HG03103 (cell line): ENCODE measurements around the gene FUS.
"Not testable (repeated sequence)": the region's sequence is repeated elsewhere in the genome, so short reads cannot be mapped to it uniquely, and the experiment has no call there.

Source experiments
- ATAC-seq: cut with Tn5 transposase; IDR thresholded peaks from one replicate; pipeline ENCODE4 v1.9.1; 2021; ENCODE audit warnings: low read depth; ENCODE audit not compliant: unreplicated experiment

Gene FUS

GRCh38 chr16:31184888-31185287 lies 4.9 kb downstream of the FUS start:
- ATAC-seq: no peak

GRCh38 chr16:31185339-31185738 lies 5.4 kb downstream of the FUS start:
- no peak for ATAC-seq

GRCh38 chr16:31186176-31186575 lies 6.2 kb downstream of the FUS start:
- no peak for ATAC-seq

DNA sequence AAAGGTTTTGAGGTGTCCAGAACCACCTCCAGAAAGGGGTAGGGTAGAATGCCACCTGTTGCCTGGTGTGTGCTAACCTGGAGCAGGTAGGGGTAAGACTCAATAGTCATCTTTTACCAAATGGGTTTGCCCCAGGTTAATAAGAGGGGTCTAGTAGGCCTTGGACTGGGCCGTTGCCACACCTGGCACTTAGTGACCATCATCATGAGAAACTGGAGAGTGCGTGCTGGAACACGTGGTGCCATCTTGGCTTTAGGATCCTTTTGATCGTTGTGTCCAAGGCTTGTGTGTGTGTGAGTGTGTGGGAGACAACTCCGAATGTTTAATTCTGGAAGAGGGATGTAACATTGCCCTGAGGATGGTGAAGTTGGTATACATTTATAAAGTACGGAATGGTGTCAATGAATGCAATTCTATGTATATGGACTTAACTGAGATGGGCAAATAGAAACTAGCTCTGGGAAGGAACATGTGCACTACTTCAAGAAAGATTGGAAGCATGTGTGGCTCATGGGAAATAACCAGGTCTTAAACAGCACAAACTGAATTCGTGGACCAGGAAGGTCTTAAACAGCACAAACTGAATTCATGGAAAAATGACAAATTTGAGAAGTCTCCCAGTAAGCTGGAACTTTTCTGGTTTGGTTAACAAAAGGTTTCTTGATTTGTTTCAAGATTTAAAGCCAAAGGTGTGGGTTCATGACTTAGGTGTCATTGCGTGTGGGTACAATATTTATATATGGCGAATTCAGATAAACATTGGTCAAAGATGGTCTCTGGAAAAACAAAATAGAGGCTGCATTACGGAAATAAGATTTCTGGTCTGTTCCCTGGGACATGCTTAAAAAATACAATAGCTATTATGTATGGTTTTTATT lies 7.2 kb downstream of the FUS start:
- ATAC-seq: no peak

GRCh38 chr16:31187808-31188189 lies 7.9 kb downstream of the FUS start:
- ATAC-seq: no peak

DNA sequence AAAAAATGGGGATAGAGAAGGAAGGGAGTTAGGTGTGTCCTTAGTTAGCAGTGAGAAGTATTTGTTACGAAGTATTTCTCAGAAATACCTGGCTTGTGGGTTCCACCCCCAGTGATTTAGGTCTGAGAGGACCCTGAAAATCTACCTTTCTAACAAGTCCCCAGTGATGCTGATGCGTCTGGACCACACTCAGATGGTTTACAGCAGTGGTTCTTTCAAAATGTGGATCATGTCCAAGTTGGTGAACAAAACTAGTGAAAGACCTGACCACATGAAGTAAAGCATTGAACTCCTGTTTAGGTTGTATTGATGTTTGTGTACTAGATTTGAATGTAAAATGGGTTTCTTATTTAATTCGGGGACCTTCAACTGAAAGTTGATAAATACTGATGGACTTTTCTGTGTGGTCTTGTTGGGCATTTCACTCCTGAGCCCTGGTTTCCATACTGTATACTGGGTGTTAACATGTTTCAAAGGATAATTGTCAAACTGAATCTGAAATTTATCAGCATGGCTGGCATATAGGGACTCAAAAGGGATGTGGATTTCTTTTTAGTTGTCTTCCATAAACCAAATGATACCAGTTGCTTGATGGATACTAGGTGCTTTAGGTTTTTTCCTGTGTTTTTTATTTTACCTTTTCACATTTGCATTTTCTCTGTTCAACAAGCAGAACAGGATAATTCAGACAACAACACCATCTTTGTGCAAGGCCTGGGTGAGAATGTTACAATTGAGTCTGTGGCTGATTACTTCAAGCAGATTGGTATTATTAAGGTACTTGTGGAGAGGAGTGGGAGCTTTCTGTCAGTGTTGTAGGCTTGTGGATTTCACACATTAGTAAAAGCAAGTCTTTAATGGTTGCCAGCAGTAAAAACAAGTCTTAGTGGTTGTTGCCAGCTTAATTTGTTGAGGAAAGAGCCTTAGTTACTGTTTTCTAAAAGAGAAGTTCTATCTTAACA lies 8.8 kb downstream of the FUS start:
- no peak for ATAC-seq

DNA sequence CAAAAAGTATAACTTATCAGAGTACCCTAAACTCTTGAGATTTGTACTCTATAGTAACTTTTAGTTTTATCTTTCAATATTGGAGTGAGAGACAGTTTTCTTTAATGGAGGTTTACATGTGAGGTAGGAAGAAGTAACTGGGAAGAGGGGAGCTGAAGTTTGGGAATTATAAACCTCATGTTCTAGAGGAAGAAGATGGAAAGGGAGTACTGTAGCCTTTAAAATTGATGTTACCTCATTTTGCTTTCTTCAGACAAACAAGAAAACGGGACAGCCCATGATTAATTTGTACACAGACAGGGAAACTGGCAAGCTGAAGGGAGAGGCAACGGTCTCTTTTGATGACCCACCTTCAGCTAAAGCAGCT lies 9.5 kb downstream of the FUS start:
- no peak for ATAC-seq

DNA sequence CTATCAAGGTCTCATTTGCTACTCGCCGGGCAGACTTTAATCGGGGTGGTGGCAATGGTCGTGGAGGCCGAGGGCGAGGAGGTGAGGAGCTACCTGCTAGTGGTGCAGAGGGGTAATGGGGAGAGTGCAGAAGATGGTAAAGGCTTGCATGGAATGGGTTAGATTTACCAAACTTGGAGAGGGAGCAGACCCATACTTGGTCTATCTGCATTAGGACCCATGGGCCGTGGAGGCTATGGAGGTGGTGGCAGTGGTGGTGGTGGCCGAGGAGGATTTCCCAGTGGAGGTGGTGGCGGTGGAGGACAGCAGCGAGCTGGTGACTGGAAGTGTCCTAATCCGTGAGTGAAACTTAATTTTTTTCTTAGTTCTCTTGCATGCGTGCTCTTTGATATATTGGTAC lies 10.1 kb downstream of the FUS start:
- no peak for ATAC-seq

- no peak for ATAC-seq
These were observed 11.0 kb downstream of the FUS start for GRCh38 chr16:31190818-31191444.

DNA sequence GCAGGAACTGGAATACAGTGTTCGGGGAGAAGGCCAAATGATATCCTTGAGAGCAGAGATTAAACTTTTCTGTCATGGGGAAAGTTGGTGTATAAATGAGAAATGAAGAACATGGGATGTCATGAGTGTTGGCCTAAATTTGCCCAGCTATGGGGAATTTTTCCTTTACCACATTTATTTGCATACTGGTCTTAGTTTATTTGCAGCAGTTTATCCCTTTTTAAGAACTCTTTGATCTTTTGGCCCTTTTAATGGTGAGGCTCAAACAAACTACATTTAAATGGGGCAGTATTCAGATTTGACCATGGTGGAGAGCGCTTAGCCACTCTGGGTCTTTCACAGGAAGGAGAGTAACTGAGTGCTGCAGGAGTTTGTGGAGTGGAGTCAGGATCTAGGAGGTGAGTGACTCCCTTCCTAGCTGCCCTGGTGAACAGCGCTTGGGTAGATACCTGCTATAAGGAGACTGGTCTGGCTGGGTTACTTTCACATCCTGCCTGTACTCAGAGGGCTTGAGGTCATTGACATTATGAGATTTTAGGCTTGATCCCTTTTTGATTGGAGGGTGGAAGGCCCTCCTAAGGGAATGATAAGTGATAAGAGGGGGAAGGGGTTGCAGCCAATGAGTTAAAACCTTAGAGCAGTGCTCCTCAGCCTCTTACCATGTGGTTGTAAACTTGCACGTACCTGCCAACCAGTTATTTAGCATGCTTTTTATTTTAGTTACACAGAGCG lies 11.9 kb downstream of the FUS start:
- ATAC-seq: no peak

DNA sequence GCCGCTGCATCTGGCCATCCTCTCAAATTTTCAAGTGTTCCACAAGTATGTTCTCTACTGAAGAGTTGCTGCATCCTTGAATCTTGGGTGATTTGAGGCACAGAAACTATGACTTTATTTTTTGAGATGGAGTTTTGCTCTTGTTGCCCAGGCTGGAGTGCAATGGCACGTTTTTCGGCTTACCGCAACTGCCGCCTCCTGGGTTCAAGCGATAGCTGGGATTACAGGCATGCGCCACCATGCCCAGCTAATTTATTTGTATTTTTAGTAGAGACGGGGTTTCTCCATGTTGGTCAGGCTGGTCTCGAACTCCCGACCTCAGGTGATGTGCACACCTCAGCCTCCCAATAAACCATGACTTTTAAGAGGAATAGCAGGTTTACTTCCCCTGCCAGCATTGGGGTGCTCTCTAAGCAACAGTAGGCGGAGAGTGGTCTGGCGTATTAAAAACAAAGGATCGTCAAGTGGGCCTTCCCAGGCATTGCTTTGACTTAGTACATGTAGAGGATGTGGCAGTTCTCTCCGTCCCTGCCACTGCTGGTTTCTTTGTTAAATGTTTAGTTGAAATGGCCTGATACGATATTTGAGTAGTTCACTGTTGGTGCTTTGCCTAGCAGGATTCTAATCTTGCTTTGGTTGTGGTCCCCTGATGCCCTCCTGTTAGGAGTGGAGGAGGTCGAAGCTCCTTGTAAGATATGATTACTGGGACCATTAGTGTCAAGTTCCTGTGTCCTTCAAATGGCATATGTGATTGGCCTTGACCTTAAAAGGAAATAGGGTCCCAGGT lies 13.1 kb downstream of the FUS start:
- no peak for ATAC-seq

DNA sequence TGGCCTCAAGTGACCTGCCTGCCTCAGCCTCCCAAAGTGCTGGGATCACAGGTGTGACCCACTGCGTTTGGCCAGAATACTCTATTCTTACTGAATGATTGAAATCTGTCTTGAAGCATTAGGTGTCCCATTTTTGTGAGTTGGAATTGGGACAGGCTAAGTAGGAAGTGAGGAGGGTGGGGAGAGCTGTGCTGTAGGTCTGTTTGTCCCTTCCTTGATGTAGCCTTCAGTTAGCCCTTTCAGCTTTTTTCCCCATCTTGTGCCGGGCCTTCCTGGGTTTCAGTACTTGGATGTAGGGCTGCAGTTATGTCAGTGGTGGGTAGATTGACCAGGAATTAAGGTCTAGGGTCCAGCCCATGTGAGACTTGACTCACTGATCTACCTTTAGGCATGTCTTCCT lies 13.9 kb downstream of the FUS start:
- no peak for ATAC-seq

DNA sequence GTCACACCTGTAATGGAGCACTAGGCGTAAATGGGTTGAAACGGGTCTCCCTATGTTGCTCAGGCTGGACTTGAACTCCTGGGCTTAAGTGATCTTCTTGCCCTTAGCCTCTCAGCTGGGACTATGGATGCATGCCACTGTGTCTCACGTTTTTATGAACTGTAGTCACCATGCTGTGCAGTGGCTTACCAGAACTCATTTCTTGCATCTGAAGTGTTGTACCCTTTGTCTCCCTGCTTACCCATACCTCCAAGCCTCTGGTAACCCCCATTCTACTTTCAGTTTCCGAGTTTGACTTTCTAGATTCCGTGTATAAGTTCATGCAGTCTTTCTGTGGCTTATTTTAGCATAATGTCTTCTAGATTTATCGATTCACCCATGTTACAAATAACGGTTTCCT lies 15.0 kb downstream of the FUS start:
- no peak for ATAC-seq

GRCh38 chr16:31195861-31196260 lies 15.9 kb downstream of the FUS start:
- ATAC-seq: not testable (repeated sequence)

DNA sequence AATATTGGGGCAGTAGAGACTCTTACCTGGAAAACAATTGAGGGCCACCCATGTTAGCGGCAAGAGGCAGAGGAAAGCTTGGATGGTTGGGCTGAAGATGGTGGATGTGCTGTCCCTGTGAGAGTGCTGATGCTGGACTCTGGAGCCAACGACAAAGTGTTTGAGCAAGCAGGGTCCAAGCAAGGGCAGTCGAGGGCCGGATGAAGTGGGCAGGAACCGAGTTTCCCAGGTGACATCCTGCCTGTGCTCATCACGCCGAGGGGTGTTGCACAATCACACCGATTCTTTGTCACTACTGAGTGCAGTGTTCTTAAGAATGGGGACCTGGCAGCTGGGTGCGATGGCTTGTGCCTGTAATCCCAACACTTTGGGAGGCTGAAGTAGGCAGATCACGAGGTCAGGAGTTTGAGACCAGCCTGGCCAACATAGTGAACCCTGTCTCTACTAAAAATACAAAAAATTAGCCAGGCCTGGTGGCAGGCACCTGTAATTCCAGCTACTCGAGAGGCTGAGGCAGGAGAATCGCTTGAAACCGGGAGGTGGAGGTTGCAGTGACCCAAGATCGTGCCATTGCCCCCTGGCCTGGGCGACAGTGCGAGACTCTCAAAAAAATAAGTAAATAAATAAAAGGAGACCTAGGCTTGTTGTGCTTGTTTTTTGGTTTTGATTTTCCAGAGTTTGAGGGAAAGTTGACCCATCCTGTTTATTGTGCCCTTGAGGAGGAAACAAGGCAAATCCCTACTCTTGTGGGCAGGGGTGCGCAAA lies 16.6 kb downstream of the FUS start:
- ATAC-seq: no peak

- no peak for ATAC-seq
These were observed 18.4 kb downstream of the FUS start for GRCh38 chr16:31198207-31198882.

DNA sequence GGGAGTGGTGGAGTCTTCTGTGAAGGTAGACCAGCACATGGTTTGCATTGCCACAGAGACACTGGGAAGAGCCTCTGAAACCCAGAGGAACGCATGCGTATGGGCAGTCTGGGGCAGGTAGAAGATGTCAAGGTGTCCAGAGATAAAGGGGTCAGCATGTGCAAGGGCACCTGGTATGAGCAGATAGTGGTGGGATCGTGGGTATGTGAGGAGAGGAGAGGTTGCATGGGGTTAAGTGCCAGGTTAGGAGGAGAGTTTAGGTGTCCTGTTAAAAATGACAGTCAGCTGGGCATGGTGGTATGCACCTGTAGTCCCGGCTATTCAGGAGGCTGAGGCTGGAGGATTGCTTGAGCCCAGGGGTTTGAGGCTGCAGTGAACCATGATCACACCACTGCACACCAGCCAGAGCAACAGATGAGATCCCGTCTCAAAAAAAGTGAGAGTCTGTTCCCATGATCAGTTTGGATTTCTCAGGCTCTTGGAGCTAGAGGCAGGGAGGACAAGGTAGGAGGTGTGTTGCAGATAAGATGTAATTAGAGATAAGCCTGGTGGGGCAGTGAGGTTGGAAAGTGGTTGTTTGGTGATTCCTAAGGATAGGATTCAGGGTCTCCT lies 19.6 kb downstream of the FUS start:
- no peak for ATAC-seq

- not testable (repeated sequence) for ATAC-seq
These were observed 20.2 kb downstream of the FUS start for GRCh38 chr16:31200111-31200510.
